Neural cell (in vitro differentiated cells): Measurements from ENCODE around the gene ACOT12. TPM values are rescaled to one million over a fixed set of nuclear protein-coding genes. Genes with fewer than 3 reads are reported as not detected.

Experiments used
- H2AFZ ChIP-seq: fragments of 200-600, 300-800 bp; sonication (generic), shearing (Covaris generic); 2 replicates; pipeline ENCODE4 v1.6.0; 2014; ENCODE audit warnings: low read depth, mild to moderate bottlenecking, antibody characterized with exemption, low read length, moderate library complexity
- H3F3A ChIP-seq: fragments of 200-600 bp; shearing (Covaris generic); 2 replicates; pipeline ENCODE4 v1.6.1; 2016; ENCODE audit warnings: mild to moderate bottlenecking, moderate library complexity, mixed read lengths, antibody characterized with exemption, low read length; ENCODE audit not compliant: insufficient read depth, poor library complexity, severe bottlenecking
- H3K27ac ChIP-seq: fragments of 200-600, 300-800 bp; sonication (generic), shearing (Covaris generic); 2 replicates; pipeline ENCODE4 v1.5.1; 2014; ENCODE audit warnings: mild to moderate bottlenecking, low read length, moderate library complexity
- H3K27me3 ChIP-seq: fragments of 300-800, 200-600 bp; sonication (generic), shearing (Covaris generic); 2 replicates; pipeline ENCODE4 v1.6.0; 2014; ENCODE audit warnings: mild to moderate bottlenecking, low read depth, low read length, moderate library complexity; ENCODE audit not compliant: insufficient read depth
- H3K36me3 ChIP-seq: fragments of 300-800, 200-600 bp; sonication (generic), shearing (Covaris generic); 2 replicates; pipeline ENCODE4 v1.5.1; 2014; ENCODE audit warnings: mild to moderate bottlenecking, antibody characterized with exemption, low read length, moderate library complexity; ENCODE audit not compliant: insufficient read depth
- H3K4me2 ChIP-seq: fragments of 300-800, 200-600 bp; sonication (generic), shearing (Covaris generic); 2 replicates; pipeline ENCODE4 v1.6.0; 2014; ENCODE audit warnings: mild to moderate bottlenecking, low read length
- H3K4me3 ChIP-seq: fragments of 300-800, 200-600 bp; sonication (generic), shearing (Covaris generic); 2 replicates; pipeline ENCODE4 v1.5.1; 2014; ENCODE audit warnings: mild to moderate bottlenecking, low read length, moderate library complexity
- H3K79me2 ChIP-seq: fragments of 200-600 bp; shearing (Covaris generic); replicated peaks from 2 replicates; pipeline ENCODE4 v1.6.0; 2014; ENCODE audit warnings: mild to moderate bottlenecking, low read length, moderate library complexity; ENCODE audit not compliant: insufficient read depth
- H3K9ac ChIP-seq: fragments of 300-800, 200-600 bp; sonication (generic), shearing (Covaris generic); 2 replicates; pipeline ENCODE4 v1.6.1; 2016; ENCODE audit warnings: mild to moderate bottlenecking, low read length, mixed read lengths
- H3K9me2 ChIP-seq: fragments of 200-600 bp; shearing (Covaris generic); 2 replicates; pipeline ENCODE4 v1.6.1; 2016; ENCODE audit warnings: mild to moderate bottlenecking, low read length, mixed read lengths; ENCODE audit not compliant: insufficient read depth
- H3K9me3 ChIP-seq: fragments of 200-600, 300-800 bp; sonication (generic), shearing (Covaris generic); 2 replicates; pipeline ENCODE4 v1.6.1; 2016; ENCODE audit warnings: mild to moderate bottlenecking, mixed run types, low read length, moderate library complexity, mixed read lengths
- H4K20me1 ChIP-seq: fragments of 200-600 bp; shearing (Covaris generic); 2 replicates; pipeline ENCODE4 v1.6.1; 2016; ENCODE audit warnings: mild to moderate bottlenecking, mixed run types; ENCODE audit not compliant: insufficient read depth
- EP300 ChIP-seq: fragments of 450-650 bp; conservative IDR thresholded peaks from 2 replicates; pipeline ENCODE4 v1.6.1; 2014; ENCODE audit warnings: antibody characterized with exemption, mild to moderate bottlenecking, moderate library complexity; ENCODE audit not compliant: poor library complexity, severe bottlenecking
- EZH2 ChIP-seq: fragments of 200-600, 300-800 bp; shearing (Covaris generic), sonication (generic); IDR thresholded peaks from 2 replicates; pipeline ENCODE4 v1.6.1; 2014; ENCODE audit warnings: antibody characterized with exemption, low read length, borderline replicate concordance, mild to moderate bottlenecking; ENCODE audit not compliant: insufficient read depth, poor library complexity, severe bottlenecking
- MXI1 ChIP-seq: fragments of 450-650 bp; conservative IDR thresholded peaks from 2 replicates; pipeline ENCODE4 v1.6.1; 2014; ENCODE audit warnings: antibody characterized with exemption, mild to moderate bottlenecking; ENCODE audit not compliant: poor library complexity, severe bottlenecking
- POLR2AphosphoS5 ChIP-seq: IDR thresholded peaks from 2 replicates; pipeline ENCODE4 v1.6.1; 2012
- RAD21 ChIP-seq: fragments of 450-650 bp; conservative IDR thresholded peaks from 2 replicates; pipeline ENCODE4 v1.6.1; 2014; ENCODE audit warnings: antibody characterized with exemption, mild to moderate bottlenecking, moderate library complexity
- REST ChIP-seq: IDR thresholded peaks from 2 replicates; pipeline ENCODE4 v1.6.1; 2012; ENCODE audit warnings: borderline replicate concordance
- SMC3 ChIP-seq: fragments of 450-650 bp; conservative IDR thresholded peaks from 2 replicates; pipeline ENCODE4 v1.6.1; 2014; ENCODE audit warnings: antibody characterized with exemption, mild to moderate bottlenecking, moderate library complexity; ENCODE audit not compliant: poor library complexity
- TAF1 ChIP-seq: IDR thresholded peaks from 2 replicates; pipeline ENCODE4 v1.6.1; 2012; ENCODE audit warnings: low read depth
- polyA minus RNA-seq: library from RNA; depleted of rRNA, polyadenylated mRNA; stranded (reverse); fragments of >200 nt; gene quantifications from 2 replicates; pipeline ENCODE4 v1.2.3, GENCODE V29; 2014
- polyA plus RNA-seq: library from polyadenylated mRNA; depleted of rRNA; stranded (reverse); fragments of >200 nt; gene quantifications from 2 replicates; pipeline ENCODE4 v1.2.3, GENCODE V29; 2014
- TF ChIP-seq, protein P1 (sequence below): fragments of 450-650 bp; IDR thresholded peaks from 2 replicates; pipeline ENCODE4 v1.5.1; 2014; ENCODE audit warnings: antibody characterized with exemption, mild to moderate bottlenecking, moderate library complexity; ENCODE audit not compliant: poor library complexity, severe bottlenecking

The ACOT12 gene
- polyA plus RNA-seq (1.2 and 3.0 TPM in 2 replicates), polyA minus RNA-seq (4.1 and 7.9 TPM in 2 replicates)

DNA sequence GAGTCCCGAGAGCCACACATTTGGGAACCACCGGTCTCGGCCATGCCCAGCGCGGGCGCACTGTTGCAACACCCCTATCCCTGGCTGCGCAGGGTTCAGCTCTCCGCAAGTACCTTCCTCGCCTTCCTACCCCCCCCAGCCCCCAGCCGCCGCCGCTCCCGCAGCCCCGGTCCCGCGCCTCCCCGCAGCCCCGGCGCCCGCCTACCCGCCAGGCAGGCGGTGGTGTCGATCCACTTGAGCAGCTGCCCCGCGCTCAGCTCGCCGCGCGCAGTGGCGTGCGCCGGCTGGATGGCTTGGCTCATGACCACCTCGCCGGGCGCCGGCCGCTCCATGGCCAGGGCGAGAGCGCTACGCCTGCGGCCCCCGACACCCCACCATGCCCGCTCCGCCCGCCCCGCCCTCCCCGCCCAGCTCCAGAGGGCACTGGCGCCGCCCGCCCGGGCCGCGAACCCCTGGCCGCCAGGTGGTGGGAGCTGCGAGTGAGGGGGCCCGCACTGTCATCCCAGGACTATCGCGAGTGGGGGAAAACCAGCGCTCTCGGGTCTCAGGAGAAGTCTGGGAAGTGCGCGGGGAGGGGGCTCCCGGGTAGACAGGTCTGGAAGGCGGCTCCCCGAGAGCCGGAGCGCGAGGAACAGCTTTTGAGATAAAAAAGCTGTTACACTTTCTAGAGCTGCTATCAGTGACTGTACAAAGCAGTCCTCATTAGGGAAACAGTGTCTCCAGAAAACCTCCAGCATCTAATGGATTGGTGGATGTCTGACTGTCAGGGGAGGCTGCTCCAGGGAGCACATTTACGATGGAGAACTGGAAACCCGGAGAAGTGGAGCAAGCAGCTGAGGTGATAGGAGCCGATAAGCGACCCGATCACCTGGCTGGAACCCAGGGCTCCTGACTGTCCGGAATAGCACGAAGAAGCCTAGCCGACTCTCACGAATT lies at the start of gene ACOT12:
ACOT12 (minus strand) TSS at position 352 of the 936 bp plus-strand sequence; CDS start at position 332, 20 bp downstream.
- Histone ChIP-seq H2AFZ (no peak within 1 kb of the TSS), H3K36me3 (no peaks in the 10 kb centered on the region), H3K27ac (no peak within 1 kb of the TSS), H4K20me1 (no peaks in the 10 kb centered on the region), H3K4me2 (no peak within 1 kb of the TSS), H3K9me3 (no peaks in the 10 kb centered on the region), H3K27me3 (peaks cover 6% of the 10 kb centered on the region), H3K79me2 (no peaks in the 10 kb centered on the region), H3K9ac (peak within 1 kb of the TSS; percentile 41), H3K9me2 (no peaks in the 10 kb centered on the region), H3K4me3 (peak within 1 kb of the TSS; percentile 61), H3F3A (no peaks in the 10 kb centered on the region)
- TF ChIP-seq POLR2AphosphoS5 (peak; percentile 14), RAD21 (no peak), EP300 (no peak), REST (no peak)
- TF ChIP-seq, protein P1, sequence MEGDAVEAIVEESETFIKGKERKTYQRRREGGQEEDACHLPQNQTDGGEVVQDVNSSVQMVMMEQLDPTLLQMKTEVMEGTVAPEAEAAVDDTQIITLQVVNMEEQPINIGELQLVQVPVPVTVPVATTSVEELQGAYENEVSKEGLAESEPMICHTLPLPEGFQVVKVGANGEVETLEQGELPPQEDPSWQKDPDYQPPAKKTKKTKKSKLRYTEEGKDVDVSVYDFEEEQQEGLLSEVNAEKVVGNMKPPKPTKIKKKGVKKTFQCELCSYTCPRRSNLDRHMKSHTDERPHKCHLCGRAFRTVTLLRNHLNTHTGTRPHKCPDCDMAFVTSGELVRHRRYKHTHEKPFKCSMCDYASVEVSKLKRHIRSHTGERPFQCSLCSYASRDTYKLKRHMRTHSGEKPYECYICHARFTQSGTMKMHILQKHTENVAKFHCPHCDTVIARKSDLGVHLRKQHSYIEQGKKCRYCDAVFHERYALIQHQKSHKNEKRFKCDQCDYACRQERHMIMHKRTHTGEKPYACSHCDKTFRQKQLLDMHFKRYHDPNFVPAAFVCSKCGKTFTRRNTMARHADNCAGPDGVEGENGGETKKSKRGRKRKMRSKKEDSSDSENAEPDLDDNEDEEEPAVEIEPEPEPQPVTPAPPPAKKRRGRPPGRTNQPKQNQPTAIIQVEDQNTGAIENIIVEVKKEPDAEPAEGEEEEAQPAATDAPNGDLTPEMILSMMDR: no peak

DNA sequence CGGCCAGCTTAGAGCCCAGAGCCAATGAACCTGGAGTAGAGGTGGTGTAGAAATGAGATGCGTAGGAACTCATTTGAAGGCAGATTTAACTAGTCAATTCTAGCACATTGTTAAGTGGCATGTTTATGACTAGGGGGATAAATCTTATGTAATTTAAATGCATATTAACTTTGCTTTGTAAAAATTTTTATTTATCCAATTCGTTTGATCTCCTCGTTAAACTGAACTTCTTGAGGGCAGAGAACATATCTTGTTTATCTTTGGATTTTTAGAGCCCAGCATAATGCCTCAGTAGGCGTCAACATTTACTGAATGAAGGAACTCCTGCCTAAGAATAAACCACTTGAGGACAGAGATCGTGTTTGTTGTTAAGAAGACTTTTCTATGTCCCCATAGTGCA lies 41.1 kb upstream of the ACOT12 start:
- Histone ChIP-seq H4K20me1 (no peaks in the 10 kb centered on the region), H3K36me3 (peaks cover 3% of the 10 kb centered on the region), H3K9me2 (no peaks in the 10 kb centered on the region), H2AFZ (no peak overlapping the region), H3K27ac (no peak overlapping the region), H3K9ac (no peak overlapping the region), H3K79me2 (no peaks in the 10 kb centered on the region), H3F3A (no peaks in the 10 kb centered on the region), H3K9me3 (no peaks in the 10 kb centered on the region), H3K27me3 (no peaks in the 10 kb centered on the region), H3K4me3 (no peak overlapping the region), H3K4me2 (no peak overlapping the region)
- TF ChIP-seq MXI1: no peak
- TF ChIP-seq REST: no peak
- no peak for TF ChIP-seq SMC3
- TF ChIP-seq TAF1: no peak
- TF ChIP-seq RAD21: no peak
- no peak for TF ChIP-seq EZH2
